G401 (cell line): ENCODE measurements around the gene UPP1. TPM values are rescaled to one million over a fixed set of nuclear protein-coding genes. Genes with fewer than 3 reads are reported as not detected.
"Not testable (repeated sequence)": the region's sequence is repeated elsewhere in the genome, so short reads cannot be mapped to it uniquely, and the experiment has no call there.

ENCODE experiments used
- DNase-seq: peaks from one replicate; pipeline ENCODE4 v3.0.0-alpha.2; 2015; ENCODE audit warnings: low spot score
- in situ Hi-C: cut with HindIII; loops from 2 replicates; pipeline ENCODE4 v1.10.0; 2016; ENCODE audit warnings: low sequenced_read_pairs, mixed read lengths
- total RNA-seq: library from RNA; depleted of rRNA; stranded (reverse); fragments of >200 nt; shearing (Covaris generic); gene quantifications from 2 replicates; pipeline ENCODE4 v1.2.3, GENCODE V29; 2014; rRNA removed

Gene UPP1
- 55.9 and 56.2 TPM in 2 replicates for total RNA-seq

GRCh38 chr7:48089046-48090003 lies at the start of gene UPP1:
Gene UPP1, plus strand, starts transcription at chr7:48089265. Its CDS starts 5,519 bp downstream, at chr7:48094784.
- DNase-seq: peak; percentile 86
- in situ Hi-C loops: no loop called here

- in situ Hi-C loops: no loop called here
- no peak for DNase-seq
Measured at GRCh38 chr7:48040944-48041652, 48.0 kb upstream of the UPP1 start.

- DNase-seq: no peak
- in situ Hi-C loops: no loop called here
Measured at GRCh38 chr7:48041653-48041970, 47.5 kb upstream of the UPP1 start.

DNA sequence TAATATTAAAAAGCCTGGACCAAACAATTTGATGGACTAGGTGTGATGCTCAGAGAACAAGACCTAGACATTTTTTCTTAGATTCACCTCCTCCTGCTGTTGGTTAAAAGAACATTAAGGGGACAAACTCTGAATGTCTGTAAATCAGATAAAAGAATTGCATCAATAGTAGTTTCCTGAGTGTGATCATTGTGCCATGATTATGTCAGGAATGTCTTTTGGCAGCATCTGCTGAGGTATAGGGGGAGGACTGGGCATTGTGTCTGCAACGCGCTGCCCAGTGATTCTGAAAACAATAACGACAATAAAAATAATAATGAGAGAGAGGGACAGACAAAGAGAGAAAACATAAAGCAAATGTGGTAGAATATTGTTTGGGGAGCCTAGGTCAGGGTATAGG lies 46.8 kb upstream of the UPP1 start:
- no peak for DNase-seq
- in situ Hi-C loops: no loop called here

DNA sequence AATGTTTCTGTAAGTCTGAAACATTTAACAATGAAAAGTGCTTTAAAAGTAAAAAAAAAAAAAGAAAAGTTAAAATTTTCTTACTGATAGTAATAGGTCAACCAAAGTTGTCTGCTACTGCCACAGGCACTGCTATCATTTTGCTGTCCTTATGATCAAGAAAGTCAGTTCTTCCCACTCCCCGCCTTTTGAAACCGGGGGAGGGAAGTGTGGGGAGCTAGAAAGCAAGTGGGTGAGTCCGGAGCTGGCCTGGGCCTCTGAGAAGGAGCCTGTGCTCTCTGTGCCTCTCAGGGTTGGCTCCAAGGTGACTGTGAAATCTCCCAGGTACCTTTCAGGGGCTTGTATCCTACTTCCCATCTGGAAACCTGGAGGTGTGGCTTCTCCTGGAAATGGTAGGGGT lies 46.4 kb upstream of the UPP1 start:
- in situ Hi-C loops: no loop called here
- DNase-seq: no peak

DNA sequence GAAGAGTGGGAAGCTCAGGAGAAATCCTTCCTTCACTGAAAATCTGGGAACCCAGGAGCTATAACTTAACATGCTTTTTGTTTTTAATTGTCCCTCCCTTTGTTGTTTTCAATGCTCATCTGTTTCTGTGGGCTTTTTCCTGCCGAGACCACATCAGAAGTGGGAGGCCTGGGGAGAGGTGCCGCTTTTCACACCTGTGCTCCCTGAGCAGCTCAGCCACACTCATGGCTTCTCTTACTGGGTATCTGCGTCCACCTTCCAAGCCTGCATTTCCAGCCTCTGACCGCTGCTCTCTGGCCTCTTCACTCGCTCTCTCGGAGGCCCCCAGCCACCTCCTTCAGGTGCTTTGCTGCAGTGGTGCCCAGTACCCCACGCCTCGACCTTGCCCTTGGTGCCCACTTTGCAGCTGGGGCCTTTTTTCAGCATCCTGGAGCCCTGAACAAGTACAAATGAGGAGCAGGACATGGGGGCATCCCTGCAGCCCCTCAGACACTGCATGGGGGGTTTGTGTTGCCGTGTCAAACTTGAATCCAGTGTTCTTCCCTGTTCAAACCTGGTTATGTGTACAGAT lies 43.8 kb upstream of the UPP1 start:
- in situ Hi-C loops: no loop called here
- no peak for DNase-seq

- DNase-seq: no peak
- in situ Hi-C loops: no loop called here
Measured at GRCh38 chr7:48046458-48046857, 42.6 kb upstream of the UPP1 start.

DNA sequence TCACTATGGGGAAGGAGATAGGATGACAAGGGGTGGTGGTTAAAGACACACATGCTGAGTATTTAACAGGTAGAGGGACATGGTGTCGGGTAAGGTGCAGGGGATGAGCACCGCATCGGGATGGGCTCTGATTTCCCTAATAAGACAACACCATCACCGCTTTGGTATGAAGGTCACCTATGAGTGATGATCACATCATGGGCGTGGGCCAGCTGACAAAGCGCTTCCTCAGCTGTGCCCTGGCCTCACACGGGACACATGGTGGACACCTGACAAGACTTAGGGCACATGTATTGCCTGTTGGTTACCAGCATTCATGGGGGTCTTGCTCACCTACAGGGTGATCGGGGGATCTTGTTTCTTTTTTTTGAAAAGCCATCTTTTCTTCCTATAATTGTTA lies 41.0 kb upstream of the UPP1 start:
- DNase-seq: no peak
- in situ Hi-C loops: no loop called here

DNA sequence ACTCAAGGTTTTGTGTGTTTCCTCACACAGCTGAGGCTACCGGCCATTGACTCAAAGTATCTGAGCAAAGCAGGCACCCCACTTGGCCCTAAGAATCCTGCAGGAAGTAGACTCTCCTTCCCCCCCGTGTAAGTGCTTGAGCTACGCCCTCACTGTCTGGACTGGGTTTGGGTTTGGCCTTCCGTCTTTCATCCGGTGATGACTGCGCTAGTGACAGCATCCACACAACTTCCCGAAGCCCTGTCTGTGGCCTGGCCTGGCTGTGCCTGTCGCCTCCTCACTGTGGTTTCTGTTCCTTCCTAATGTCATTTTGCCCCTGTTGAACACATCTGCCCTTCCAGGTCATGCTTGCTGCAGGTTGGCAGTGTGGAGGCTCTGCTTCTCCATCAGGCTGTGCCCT lies 39.2 kb upstream of the UPP1 start:
- no peak for DNase-seq
- in situ Hi-C loops: no loop called here

DNA sequence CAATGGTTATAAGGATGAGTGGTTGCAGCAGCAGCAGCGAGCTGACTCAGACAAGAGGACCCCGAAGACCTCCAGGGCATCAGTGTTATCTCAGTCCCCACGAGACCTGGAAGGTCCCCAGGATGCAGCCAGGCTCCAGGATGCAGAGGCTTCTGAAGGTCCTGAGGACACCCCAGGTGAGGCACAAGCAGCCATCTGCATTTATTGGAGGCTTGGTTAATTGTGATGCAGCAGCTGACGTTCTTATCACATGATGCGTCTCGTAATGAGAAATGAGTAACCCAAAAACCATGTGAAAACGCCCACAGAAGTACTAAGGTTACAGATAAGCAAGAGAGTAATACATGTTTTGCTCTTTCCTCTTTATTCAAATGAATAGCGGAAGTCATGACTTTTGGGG lies 36.3 kb upstream of the UPP1 start:
- in situ Hi-C loops: no loop called here
- no peak for DNase-seq

- no peak for DNase-seq
- in situ Hi-C loops: no loop called here
Measured at GRCh38 chr7:48053736-48054135, 35.3 kb upstream of the UPP1 start.

DNA sequence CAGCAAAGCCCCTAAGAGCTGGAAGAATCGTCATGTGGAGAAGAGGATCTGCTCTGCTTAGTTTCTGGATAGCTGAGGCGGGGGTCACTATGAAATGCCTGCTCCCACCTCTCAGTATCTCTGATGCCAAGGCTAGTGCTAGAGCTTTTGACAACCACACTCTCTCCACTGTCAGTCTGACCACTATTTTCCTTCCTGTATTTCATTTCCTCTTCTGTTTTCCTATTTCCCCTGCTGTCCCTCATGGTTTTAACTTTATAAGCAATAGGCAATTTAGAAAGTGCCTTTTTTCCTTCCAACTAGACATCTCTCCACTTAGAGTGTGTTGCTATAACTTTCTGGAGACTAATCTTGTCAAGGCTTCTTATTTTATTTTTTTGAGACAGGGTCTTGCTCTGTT lies 30.1 kb upstream of the UPP1 start:
- DNase-seq: no peak
- in situ Hi-C loops: no loop called here

- in situ Hi-C loops: no loop called here
- no peak for DNase-seq
Measured at GRCh38 chr7:48059706-48060105, 29.4 kb upstream of the UPP1 start.

DNA sequence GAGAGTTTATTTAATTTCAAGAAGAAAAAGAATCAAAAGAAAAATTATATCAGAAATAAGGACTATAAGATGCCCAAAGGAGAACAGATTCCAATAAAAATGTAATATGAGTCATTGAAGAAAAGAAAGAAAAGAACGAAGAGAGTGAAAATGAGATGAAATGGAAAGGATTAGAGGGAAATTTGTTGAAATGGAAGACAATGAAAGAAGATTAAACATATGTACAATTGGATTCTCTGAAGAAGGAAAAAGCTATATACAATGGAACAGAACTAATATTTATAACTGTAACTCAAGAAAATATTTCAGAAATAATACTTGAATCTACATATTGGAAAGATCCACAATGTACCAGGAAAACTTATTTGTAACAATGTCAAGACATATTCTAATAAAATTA lies 25.1 kb upstream of the UPP1 start:
- DNase-seq: no peak
- in situ Hi-C loops: no loop called here

DNA sequence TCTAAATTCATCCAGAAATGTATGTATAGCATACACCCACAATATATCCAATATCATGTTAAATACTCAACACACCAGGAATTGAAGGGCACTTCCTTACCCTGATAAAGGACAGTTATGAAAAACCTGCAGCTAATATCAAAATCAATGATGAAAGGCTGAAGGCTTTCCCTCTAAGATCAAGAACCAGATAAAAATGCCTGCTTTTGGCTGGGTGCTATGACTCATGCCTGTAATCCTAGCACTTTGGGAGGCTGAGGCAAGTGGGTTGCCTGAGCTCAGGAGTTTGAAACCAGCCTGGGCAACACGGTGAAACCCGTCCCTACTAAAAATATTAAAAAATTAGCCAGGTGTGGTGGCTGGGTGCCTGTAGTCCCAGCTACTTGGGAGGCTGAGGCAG lies 21.6 kb upstream of the UPP1 start:
- in situ Hi-C loops: no loop called here
- no peak for DNase-seq

DNA sequence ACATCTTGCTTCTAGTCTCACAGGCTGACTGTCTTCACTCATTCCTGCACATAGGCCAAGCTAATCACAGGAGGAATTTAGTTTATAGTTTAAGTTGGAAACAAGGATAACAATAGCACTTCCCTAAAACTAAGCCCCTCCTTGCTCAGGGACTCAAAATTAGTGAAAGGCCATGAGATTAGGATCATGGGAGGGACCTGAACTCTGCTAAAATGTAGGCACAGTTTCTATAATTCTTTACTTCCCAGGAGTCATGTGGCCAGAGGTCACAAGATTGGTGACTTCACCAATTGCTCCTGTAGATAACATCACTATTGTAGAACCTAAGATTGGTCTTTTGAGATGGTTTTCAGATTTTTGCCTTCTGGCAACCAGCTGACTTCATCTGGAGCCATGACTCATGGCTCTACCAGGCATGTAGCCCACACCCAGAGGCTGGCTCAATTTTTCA lies 14.8 kb upstream of the UPP1 start:
- DNase-seq: no peak
- in situ Hi-C loops: no loop called here

- DNase-seq: no peak
- in situ Hi-C loops: no loop called here
Measured at GRCh38 chr7:48077423-48077822, 11.6 kb upstream of the UPP1 start.

DNA sequence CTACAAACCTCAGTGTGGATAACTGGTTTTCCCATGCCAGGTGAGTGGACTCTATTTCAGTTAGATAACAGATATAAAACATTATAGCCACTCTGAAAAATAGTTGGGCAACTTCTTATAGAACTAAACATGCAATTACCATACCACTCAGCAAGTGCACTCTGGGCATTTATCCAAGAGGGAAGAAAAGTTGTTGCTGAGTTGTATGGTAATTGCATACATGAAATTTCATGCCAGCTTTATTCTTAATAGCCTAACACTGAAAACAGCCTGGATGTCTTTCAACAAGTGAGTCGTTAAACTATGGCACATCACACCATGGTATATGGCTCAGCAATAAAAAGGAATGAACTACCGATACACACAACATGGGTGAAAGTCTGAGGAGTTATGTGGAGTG lies 10.6 kb upstream of the UPP1 start:
- in situ Hi-C loops: no loop called here
- no peak for DNase-seq

DNA sequence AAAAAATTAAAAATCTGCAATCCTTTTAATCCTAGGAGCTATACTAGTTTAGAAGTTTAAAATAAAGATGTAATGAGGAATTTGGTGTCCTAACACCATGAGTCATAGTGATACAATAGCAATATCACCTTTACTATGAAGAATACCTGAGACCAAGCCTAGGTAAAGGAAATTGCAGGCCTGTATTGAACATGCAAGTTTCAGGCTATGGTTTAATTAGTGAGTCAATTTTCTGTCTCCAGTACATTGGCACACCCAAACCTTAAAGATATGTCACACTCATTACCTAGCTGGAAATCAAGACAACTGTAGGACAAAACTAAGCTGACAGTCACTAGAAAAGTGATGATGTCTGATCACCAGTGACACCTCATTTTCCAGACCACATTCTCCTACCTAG lies 6.7 kb upstream of the UPP1 start:
- DNase-seq, in situ Hi-C loops: not testable (repeated sequence)

DNA sequence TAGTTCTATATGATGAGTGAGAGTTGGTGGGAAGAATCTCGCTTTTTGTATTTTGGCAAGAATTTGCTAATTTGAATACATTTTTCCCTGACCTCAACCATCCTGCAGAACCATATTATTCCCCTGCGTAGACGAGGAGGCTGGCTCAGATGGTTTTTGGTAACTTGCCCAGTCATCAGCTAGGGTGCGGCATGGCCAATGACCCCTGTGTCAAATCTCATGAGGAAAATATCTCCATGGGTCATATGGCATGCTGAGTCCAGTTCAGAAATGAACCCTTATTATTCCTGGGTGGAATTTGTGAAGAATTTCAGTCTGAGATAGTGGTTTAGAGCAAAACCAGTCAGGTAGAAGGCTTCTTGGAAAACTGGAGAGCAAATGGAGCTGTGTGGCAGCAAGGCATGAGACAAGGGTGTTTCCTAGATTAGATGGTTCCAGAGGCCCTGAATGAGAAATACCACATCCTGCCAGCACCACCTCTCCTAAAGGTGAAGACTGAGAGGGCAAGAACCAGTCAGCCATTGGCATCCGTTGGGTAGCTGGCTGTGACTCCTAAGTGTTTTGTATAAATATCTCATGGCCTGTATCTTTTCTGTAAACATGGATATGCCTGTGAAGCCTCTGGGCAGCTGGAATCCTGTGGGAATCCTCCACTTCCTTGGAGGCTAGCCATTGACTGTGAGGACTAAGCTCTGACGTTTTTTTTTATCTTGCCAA lies 5.8 kb upstream of the UPP1 start:
- DNase-seq: no peak
- in situ Hi-C loops: no loop called here
